Skeletal muscle satellite cell (primary cell): ENCODE measurements around the gene HAAO.
"Not testable (repeated sequence)": the region's sequence is repeated elsewhere in the genome, so short reads cannot be mapped to it uniquely, and the experiment has no call there.

Experiments
- H3K27me3 ChIP-seq: 2 replicates; pipeline ENCODE4 v1.7.0; 2013; ENCODE audit warnings: low read length; ENCODE audit not compliant: control insufficient read depth, insufficient read depth
- H3K36me3 ChIP-seq: 2 replicates; pipeline ENCODE4 v1.7.0; 2013; ENCODE audit warnings: mild to moderate bottlenecking, control low read depth, low read length; ENCODE audit not compliant: insufficient read depth
- H3K4me1 ChIP-seq: 2 replicates; pipeline ENCODE4 v1.7.0; 2013; ENCODE audit warnings: low read length; ENCODE audit not compliant: control insufficient read depth, insufficient read depth
- H3K4me2 ChIP-seq: 2 replicates; pipeline ENCODE4 v1.7.0; 2013; ENCODE audit warnings: mild to moderate bottlenecking, low read length
- H3K4me3 ChIP-seq: 2 replicates; pipeline ENCODE4 v1.7.0; 2013; ENCODE audit warnings: low read length
- H3K9ac ChIP-seq: 2 replicates; pipeline ENCODE4 v1.7.0; 2013; ENCODE audit warnings: mild to moderate bottlenecking, low read depth, low read length, moderate library complexity
- H3K9me3 ChIP-seq: replicated peaks from 2 replicates; pipeline ENCODE4 v1.7.0; 2013; ENCODE audit warnings: mild to moderate bottlenecking, control low read depth, low read length

The HAAO gene

GRCh38 chr2:42752816-42753813 lies 39.3 kb downstream of the HAAO start:
- Histone ChIP-seq H3K27me3 (no peaks in the 10 kb centered on the region), H3K4me3 (no peak overlapping the region), H3K9ac (no peak overlapping the region), H3K9me3 (no peaks in the 10 kb centered on the region), H3K36me3 (no peaks in the 10 kb centered on the region), H3K4me1 (peaks cover 21% of the 10 kb centered on the region), H3K4me2 (no peak overlapping the region)

- Histone ChIP-seq H3K4me3 (no peak overlapping the region), H3K4me1 (peaks cover 21% of the 10 kb centered on the region), H3K9me3 (no peaks in the 10 kb centered on the region), H3K4me2 (no peak overlapping the region), H3K36me3 (no peaks in the 10 kb centered on the region), H3K9ac (no peak overlapping the region), H3K27me3 (no peaks in the 10 kb centered on the region)
Observed at GRCh38 chr2:42752314-42752713, 40.1 kb downstream of the HAAO start.

GRCh38 chr2:42748840-42749239 lies 43.5 kb downstream of the HAAO start:
- no peaks in the 10 kb centered on the region for H3K36me3 ChIP-seq
- no peak overlapping the region for H3K4me2 ChIP-seq
- H3K27me3 ChIP-seq, result no peaks in the 10 kb centered on the region
- no peak overlapping the region for H3K9ac ChIP-seq
- H3K9me3 ChIP-seq, result no peaks in the 10 kb centered on the region
- peaks cover 24% of the 10 kb centered on the region for H3K4me1 ChIP-seq
- no peak overlapping the region for H3K4me3 ChIP-seq

- no peaks in the 10 kb centered on the region for H3K9me3 ChIP-seq
- no peak overlapping the region for H3K4me3 ChIP-seq
- H3K36me3 ChIP-seq, result no peaks in the 10 kb centered on the region
- H3K9ac ChIP-seq, result no peak overlapping the region
- peaks cover 22% of the 10 kb centered on the region for H3K4me1 ChIP-seq
- H3K4me2 ChIP-seq, result no peak overlapping the region
- no peaks in the 10 kb centered on the region for H3K27me3 ChIP-seq
Observed at GRCh38 chr2:42747422-42747821, 45.0 kb downstream of the HAAO start.

GRCh38 chr2:42744545-42745082 lies 47.8 kb downstream of the HAAO start:
- H3K9me3 ChIP-seq, result no peaks in the 10 kb centered on the region

GRCh38 chr2:42743659-42743990 lies 48.8 kb downstream of the HAAO start:
- no peak overlapping the region for H3K9ac ChIP-seq
- H3K4me1 ChIP-seq, result peaks cover 22% of the 10 kb centered on the region
- no peaks in the 10 kb centered on the region for H3K27me3 ChIP-seq
- H3K4me3 ChIP-seq, result no peak overlapping the region
- H3K36me3 ChIP-seq, result peaks cover 5% of the 10 kb centered on the region
- H3K9me3 ChIP-seq, result no peaks in the 10 kb centered on the region
- no peak overlapping the region for H3K4me2 ChIP-seq

More at GRCh38 chr2:42744545-42745082, 47.8 kb downstream of the HAAO start:
- no peak overlapping the region for H3K9ac ChIP-seq
- no peaks in the 10 kb centered on the region for H3K27me3 ChIP-seq
- H3K36me3 ChIP-seq, result peaks cover 5% of the 10 kb centered on the region
- no peak overlapping the region for H3K4me2 ChIP-seq
- H3K4me1 ChIP-seq, result peaks cover 22% of the 10 kb centered on the region
- H3K4me3 ChIP-seq, result no peak overlapping the region

- Histone ChIP-seq H3K4me3 (no peak overlapping the region), H3K36me3 (peaks cover 5% of the 10 kb centered on the region), H3K4me1 (peaks cover 22% of the 10 kb centered on the region), H3K9me3 (no peaks in the 10 kb centered on the region), H3K27me3 (no peaks in the 10 kb centered on the region), H3K4me2 (no peak overlapping the region), H3K9ac (no peak overlapping the region)
Observed at GRCh38 chr2:42742740-42743658, 49.4 kb downstream of the HAAO start.

GRCh38 chr2:42741140-42741539 lies 51.2 kb downstream of the HAAO start:
- no peak overlapping the region for H3K4me2 ChIP-seq
- H3K27me3 ChIP-seq, result no peaks in the 10 kb centered on the region
- no peaks in the 10 kb centered on the region for H3K9me3 ChIP-seq
- H3K4me3 ChIP-seq, result no peak overlapping the region
- H3K4me1 ChIP-seq, result peaks cover 16% of the 10 kb centered on the region
- H3K36me3 ChIP-seq, result peaks cover 5% of the 10 kb centered on the region
- H3K9ac ChIP-seq, result no peak overlapping the region

- no peak overlapping the region for H3K4me2 ChIP-seq
- no peaks in the 10 kb centered on the region for H3K9me3 ChIP-seq
- peaks cover 5% of the 10 kb centered on the region for H3K36me3 ChIP-seq
- H3K4me1 ChIP-seq, result no peaks in the 10 kb centered on the region
- no peaks in the 10 kb centered on the region for H3K27me3 ChIP-seq
- H3K4me3 ChIP-seq, result no peak overlapping the region
- H3K9ac ChIP-seq, result no peak overlapping the region
Observed at GRCh38 chr2:42736598-42737322, 55.6 kb downstream of the HAAO start.

GRCh38 chr2:42733852-42734251 lies 58.5 kb downstream of the HAAO start:
- no peaks in the 10 kb centered on the region for H3K4me1 ChIP-seq
- H3K36me3 ChIP-seq, result no peaks in the 10 kb centered on the region
- no peak overlapping the region for H3K4me3 ChIP-seq
- no peaks in the 10 kb centered on the region for H3K9me3 ChIP-seq
- H3K4me2 ChIP-seq, result no peak overlapping the region
- H3K27me3 ChIP-seq, result no peaks in the 10 kb centered on the region
- no peak overlapping the region for H3K9ac ChIP-seq

GRCh38 chr2:42731316-42731715 lies 61.1 kb downstream of the HAAO start:
- not testable (repeated sequence) for H3K36me3 ChIP-seq, H3K4me2 ChIP-seq, H3K27me3 ChIP-seq, H3K4me1 ChIP-seq, H3K9me3 ChIP-seq, H3K4me3 ChIP-seq, H3K9ac ChIP-seq
